Mesenchymal stem cell (in vitro differentiated cells and primary cell): Measurements from ENCODE around the gene TACR2.
A peak's percentile ranks its signal among the peaks of the same experiment; 100 is the strongest.

Experiments
- DNase-seq: peaks from one replicate; pipeline ENCODE4 v3.0.0-alpha.2; 2013
- H2AFZ ChIP-seq: one replicate; pipeline ENCODE4 v1.6.1; 2013; ENCODE audit warnings: low read depth, mild to moderate bottlenecking, control low read depth, inconsistent platforms, low read length, moderate library complexity
- H2AK5ac ChIP-seq: 2 replicates; pipeline ENCODE4 v1.6.1; 2013; ENCODE audit warnings: low read length, moderate library complexity, mild to moderate bottlenecking, inconsistent platforms; ENCODE audit not compliant: severe bottlenecking
- H2BK120ac ChIP-seq: one replicate; pipeline ENCODE4 v1.6.1; 2013; ENCODE audit warnings: low read depth, mild to moderate bottlenecking, inconsistent platforms, low read length, moderate library complexity
- H2BK12ac ChIP-seq, 2 experiments: one replicate each; pipeline ENCODE4 v1.6.1; 2013; ENCODE audit warnings: inconsistent platforms in 2 of 2, low read length in 2 of 2, mild to moderate bottlenecking in 2 of 2, moderate library complexity in 2 of 2, control low read depth in 1 of 2
- H2BK15ac ChIP-seq: one replicate; pipeline ENCODE4 v1.6.1; 2013; ENCODE audit warnings: mild to moderate bottlenecking, low read depth, inconsistent platforms; ENCODE audit not compliant: poor library complexity, severe bottlenecking
- H2BK5ac ChIP-seq: 2 replicates; pipeline ENCODE4 v1.6.1; 2013; ENCODE audit warnings: low read depth, mild to moderate bottlenecking, low read length, control low read depth, inconsistent platforms; ENCODE audit not compliant: poor library complexity, severe bottlenecking
- H3K14ac ChIP-seq, 2 experiments: one replicate each; pipeline ENCODE4 v1.6.1; 2013; ENCODE audit warnings: inconsistent platforms in 2 of 2, low read length in 2 of 2, control low read depth in 1 of 2, mild to moderate bottlenecking in 1 of 2, moderate library complexity in 1 of 2
- H3K18ac ChIP-seq, 2 experiments: one replicate each; pipeline ENCODE4 v1.6.1; 2013; ENCODE audit warnings: inconsistent platforms in 2 of 2, low read length in 2 of 2, control low read depth in 1 of 2, low read depth in 1 of 2, mild to moderate bottlenecking in 1 of 2
- H3K23ac ChIP-seq, 2 experiments: one replicate each; pipeline ENCODE4 v1.6.1; 2013; ENCODE audit warnings: inconsistent platforms in 2 of 2, low read length in 2 of 2, mild to moderate bottlenecking in 2 of 2, moderate library complexity in 2 of 2, control low read depth in 1 of 2
- H3K27ac ChIP-seq: 2 replicates; pipeline ENCODE4 v1.5.1; 2013; ENCODE audit warnings: mild to moderate bottlenecking, moderate library complexity, low read length, control low read depth, inconsistent platforms; ENCODE audit not compliant: poor library complexity, severe bottlenecking
- H3K27me3 ChIP-seq, 2 experiments: 2 replicates each; pipeline versions ENCODE4 v1.6.1 to v1.7.0; 2013; ENCODE audit warnings: low read length in 2 of 2, mild to moderate bottlenecking in 2 of 2, moderate library complexity in 2 of 2, control low read depth in 1 of 2, inconsistent platforms in 1 of 2; ENCODE audit not compliant: control insufficient read depth in 1 of 2, insufficient read depth in 1 of 2
- H3K36me3 ChIP-seq, 2 experiments: 2 replicates each; pipeline versions ENCODE4 v1.6.1 to v1.7.0; 2013; ENCODE audit warnings: low read length in 2 of 2, control low read depth in 1 of 2, inconsistent platforms in 1 of 2, low read depth in 1 of 2, mild to moderate bottlenecking in 1 of 2; ENCODE audit not compliant: insufficient read depth in 2 of 2, control insufficient read depth in 1 of 2
- H3K4ac ChIP-seq, 2 experiments: one replicate each; pipeline ENCODE4 v1.6.1; 2013; ENCODE audit warnings: inconsistent platforms in 2 of 2, low read length in 2 of 2, mild to moderate bottlenecking in 2 of 2, moderate library complexity in 2 of 2, control low read depth in 1 of 2, low read depth in 1 of 2
- H3K4me1 ChIP-seq: 2 replicates; pipeline ENCODE4 v1.6.1; 2013; ENCODE audit warnings: low read depth, low read length, control low read depth; ENCODE audit not compliant: control insufficient read depth, insufficient read depth
- H3K4me2 ChIP-seq: 2 replicates; pipeline ENCODE4 v1.6.1; 2013; ENCODE audit warnings: low read length, mild to moderate bottlenecking, inconsistent platforms; ENCODE audit not compliant: poor library complexity, severe bottlenecking
- H3K4me3 ChIP-seq, 2 experiments: 2 replicates each; pipeline versions ENCODE4 v1.5.1 to v1.7.0; 2013; ENCODE audit warnings: low read length in 2 of 2, mild to moderate bottlenecking in 2 of 2, control low read depth in 1 of 2, low read depth in 1 of 2; ENCODE audit not compliant: insufficient read depth in 1 of 2
- H3K79me1 ChIP-seq: replicated peaks from 2 replicates; pipeline ENCODE4 v1.6.1; 2013; ENCODE audit warnings: mild to moderate bottlenecking, control low read depth, low read length, inconsistent platforms; ENCODE audit not compliant: poor library complexity, severe bottlenecking
- H3K9ac ChIP-seq: 2 replicates; pipeline ENCODE4 v1.7.0; 2013; ENCODE audit warnings: mild to moderate bottlenecking, low read length, moderate library complexity
- H3K9me3 ChIP-seq: 2 replicates; pipeline ENCODE4 v1.7.0; 2013; ENCODE audit warnings: mild to moderate bottlenecking, low read length; ENCODE audit not compliant: control insufficient read depth
- H4K8ac ChIP-seq: one replicate; pipeline ENCODE4 v1.6.1; 2013; ENCODE audit warnings: inconsistent platforms, mild to moderate bottlenecking, low read length, moderate library complexity
- H4K91ac ChIP-seq: one replicate; pipeline ENCODE4 v1.6.1; 2013; ENCODE audit warnings: mild to moderate bottlenecking, low read length, inconsistent platforms
- WGBS: methylation state at CpG from one replicate; pipeline ENCODE4 v1.1.7; 2013; ENCODE audit warnings: mixed read lengths; 5-methylcytosine and 5-hydroxymethylcytosine counted together

Gene TACR2

GRCh38 chr10:69418052-69418752, 1.5 kb upstream of the TACR2 start:
- peaks cover 17 to 43% of the 10 kb centered on the region in 2 experiments for H3K27me3 ChIP-seq
- no peak overlapping the region for H3K23ac ChIP-seq
- no peak overlapping the region for H2BK5ac ChIP-seq
- 74% methylated on average over 6 of the region's 8 CpGs for WGBS
- DNase-seq, result no peak
- no peaks in the 10 kb centered on the region for H3K36me3 ChIP-seq
- H3K9ac ChIP-seq, result no peak overlapping the region
- H3K4me3 ChIP-seq, result no peak overlapping the region
- no peak overlapping the region for H2AK5ac ChIP-seq
- H3K4ac ChIP-seq, result no peak overlapping the region
- no peak overlapping the region for H4K8ac ChIP-seq
- no peak overlapping the region for H2BK120ac ChIP-seq
- no peaks in the 10 kb centered on the region for H3K79me1 ChIP-seq
- peaks cover 2% of the 10 kb centered on the region for H3K4me1 ChIP-seq
- H3K9me3 ChIP-seq, result no peaks in the 10 kb centered on the region
- no peak overlapping the region for H4K91ac ChIP-seq
- H2BK15ac ChIP-seq, result no peak overlapping the region
- H3K27ac ChIP-seq, result no peak overlapping the region
- no peak overlapping the region for H3K4me2 ChIP-seq
- no peak overlapping the region for H3K18ac ChIP-seq
- H2BK12ac ChIP-seq, result no peak overlapping the region
- H3K14ac ChIP-seq, result no peak overlapping the region
- no peak overlapping the region for H2AFZ ChIP-seq

- no peak overlapping the region for H2BK15ac ChIP-seq
Measured at GRCh38 chr10:69417542-69417941, 824 bp upstream of the TACR2 start.

GRCh38 chr10:69415951-69416350, 767 bp downstream of the TACR2 start:
- 94% methylated on average over 10 of the region's 10 CpGs for WGBS
- Histone ChIP-seq H3K4ac (no peak overlapping the region), H2BK15ac (peak overlapping the region; percentile 21), H3K18ac (no peak overlapping the region), H4K8ac (no peak overlapping the region), H3K36me3 (no peaks in the 10 kb centered on the region), H2AFZ (no peak overlapping the region), H3K4me3 (peak overlapping the region in 1 of 2 experiments; percentile 40), H3K4me1 (peaks cover 2% of the 10 kb centered on the region), H4K91ac (no peak overlapping the region), H3K27me3 (peaks cover 8 to 25% of the 10 kb centered on the region in 2 experiments), H3K9me3 (no peaks in the 10 kb centered on the region), H2BK120ac (no peak overlapping the region), H3K23ac (no peak overlapping the region), H2BK12ac (peak overlapping the region in 1 of 2 experiments; percentile 31), H2AK5ac (no peak overlapping the region), H3K9ac (no peak overlapping the region), H3K79me1 (no peaks in the 10 kb centered on the region), H3K4me2 (no peak overlapping the region), H2BK5ac (no peak overlapping the region), H3K14ac (no peak overlapping the region), H3K27ac (no peak overlapping the region)
- no peak for DNase-seq

More at GRCh38 chr10:69417542-69417941, 824 bp upstream of the TACR2 start:
- Histone ChIP-seq H3K4ac (no peak overlapping the region), H3K4me3 (no peak overlapping the region), H3K27me3 (peaks cover 13 to 36% of the 10 kb centered on the region in 2 experiments), H2BK120ac (no peak overlapping the region), H3K23ac (no peak overlapping the region), H3K9me3 (no peaks in the 10 kb centered on the region), H3K4me1 (peaks cover 2% of the 10 kb centered on the region), H3K79me1 (no peaks in the 10 kb centered on the region), H3K27ac (no peak overlapping the region), H2BK5ac (no peak overlapping the region), H2AK5ac (no peak overlapping the region), H3K36me3 (no peaks in the 10 kb centered on the region), H4K91ac (no peak overlapping the region), H3K9ac (no peak overlapping the region), H3K14ac (no peak overlapping the region), H2BK12ac (no peak overlapping the region), H4K8ac (no peak overlapping the region), H3K4me2 (no peak overlapping the region), H3K18ac (no peak overlapping the region), H2AFZ (no peak overlapping the region)
- no peak for DNase-seq
- 90% methylated on average over 11 of the region's 11 CpGs for WGBS

- Histone ChIP-seq H2BK5ac (no peak overlapping the region), H3K79me1 (no peaks in the 10 kb centered on the region), H3K9ac (no peak overlapping the region), H3K23ac (no peak overlapping the region), H2BK15ac (no peak overlapping the region), H4K91ac (peak overlapping the region; percentile 41), H2AFZ (no peak overlapping the region), H3K18ac (peak overlapping the region in 1 of 2 experiments; percentile 48), H3K27me3 (peaks cover 8 to 25% of the 10 kb centered on the region in 2 experiments), H3K4me3 (no peak overlapping the region), H2BK12ac (peak overlapping the region in 1 of 2 experiments; percentile 38), H4K8ac (no peak overlapping the region), H3K4ac (no peak overlapping the region), H3K36me3 (no peaks in the 10 kb centered on the region), H3K4me1 (peaks cover 2% of the 10 kb centered on the region), H3K14ac (no peak overlapping the region), H2BK120ac (no peak overlapping the region), H2AK5ac (no peak overlapping the region), H3K4me2 (no peak overlapping the region), H3K9me3 (no peaks in the 10 kb centered on the region), H3K27ac (no peak overlapping the region)
- DNase-seq, result no peak
- 86% methylated on average over 13 of the region's 13 CpGs for WGBS
Measured at GRCh38 chr10:69415049-69415448, 1.7 kb downstream of the TACR2 start.
